Thoracic aorta (tissue), 2 donors: ENCODE results near the gene SRP19. TPM values are rescaled to one million over a fixed set of nuclear protein-coding genes. Genes with fewer than 3 reads are reported as not detected.

Experiments used
- ATAC-seq: fragments of 150-250 bp; one replicate; pipeline ENCODE4 v1.8.0; 2017; ENCODE audit warnings: low read depth; ENCODE audit not compliant: insufficient number of reproducible peaks, low FRiP score
- DNase-seq: peaks from one replicate; pipeline ENCODE4 v3.0.0-alpha.2; 2020; ENCODE audit warnings: low spot score
- H3K27ac ChIP-seq, 2 donors: fragments of 200-600 bp; sonication (generic); 1 replicate in 1 of 2; 2 replicates in 1 of 2; pipeline ENCODE4 v1.5.1; 2016; ENCODE audit warnings: mild to moderate bottlenecking in 2 of 2, moderate library complexity in 2 of 2
- H3K27me3 ChIP-seq: fragments of 200-600 bp; sonication (generic); replicated peaks from 2 replicates; pipeline ENCODE4 v1.6.0; 2016; ENCODE audit warnings: mild to moderate bottlenecking; ENCODE audit not compliant: insufficient read depth
- H3K36me3 ChIP-seq: fragments of 200-600 bp; sonication (generic); one replicate; pipeline ENCODE4 v1.5.1; 2016
- H3K4me1 ChIP-seq, 2 donors: fragments of 200-600 bp; sonication (generic); 1 replicate in 1 of 2; 2 replicates in 1 of 2; pipeline versions ENCODE4 v1.5.1 to v1.6.0; 2016; ENCODE audit warnings: low read depth in 2 of 2, mild to moderate bottlenecking in 1 of 2; ENCODE audit not compliant: control insufficient read depth in 1 of 2
- H3K4me3 ChIP-seq: fragments of 200-600 bp; sonication (generic); 2 replicates; pipeline ENCODE4 v1.5.1; 2016; ENCODE audit warnings: mild to moderate bottlenecking
- H3K9me3 ChIP-seq: fragments of 200-600 bp; sonication (generic); 2 replicates; pipeline ENCODE4 v1.5.1; 2016
- total RNA-seq, 2 donors: library from RNA; depleted of rRNA; stranded (reverse); fragments of >200 nt; gene quantifications; one replicate each; pipeline versions ENCODE4 v1.1.0 to v1.2.3, GENCODE V29; 2016
- TF ChIP-seq, protein P1 (sequence below): fragments of 200-600 bp; sonication (generic); IDR thresholded peaks from one replicate; pipeline ENCODE4 v1.5.1; 2019; ENCODE audit warnings: antibody characterized with exemption

SRP19 gene
- total RNA-seq, 2 donors from 2014 or later, result 35.9 to 46.9 TPM

DNA sequence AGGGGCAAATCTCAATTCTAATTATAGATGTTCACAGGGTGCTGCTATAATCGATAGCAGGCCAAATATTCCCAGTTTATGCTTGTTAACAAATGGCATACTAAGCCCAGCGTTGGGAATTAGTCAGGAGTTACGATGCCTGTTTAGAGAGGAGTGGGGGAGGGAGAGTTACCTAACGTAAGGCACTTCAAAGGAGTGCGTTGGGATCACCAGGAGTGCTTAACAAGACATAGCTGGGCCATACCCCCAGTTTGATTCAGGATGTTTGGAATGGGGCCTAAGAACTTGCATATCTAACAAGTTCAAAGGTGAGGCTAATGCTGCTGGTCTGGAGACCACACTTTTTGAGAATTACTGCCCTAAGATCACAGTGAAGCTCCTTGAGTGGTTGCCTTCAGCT is 14.5 kb upstream of the SRP19 start:
- Histone ChIP-seq H3K4me1 (no peaks in the 10 kb centered on the region), H3K36me3 (no peaks in the 10 kb centered on the region), H3K4me3 (no peak overlapping the region), H3K27me3 (no peaks in the 10 kb centered on the region), H3K9me3 (no peaks in the 10 kb centered on the region), H3K27ac (no peak overlapping the region)
- TF ChIP-seq, protein P1, sequence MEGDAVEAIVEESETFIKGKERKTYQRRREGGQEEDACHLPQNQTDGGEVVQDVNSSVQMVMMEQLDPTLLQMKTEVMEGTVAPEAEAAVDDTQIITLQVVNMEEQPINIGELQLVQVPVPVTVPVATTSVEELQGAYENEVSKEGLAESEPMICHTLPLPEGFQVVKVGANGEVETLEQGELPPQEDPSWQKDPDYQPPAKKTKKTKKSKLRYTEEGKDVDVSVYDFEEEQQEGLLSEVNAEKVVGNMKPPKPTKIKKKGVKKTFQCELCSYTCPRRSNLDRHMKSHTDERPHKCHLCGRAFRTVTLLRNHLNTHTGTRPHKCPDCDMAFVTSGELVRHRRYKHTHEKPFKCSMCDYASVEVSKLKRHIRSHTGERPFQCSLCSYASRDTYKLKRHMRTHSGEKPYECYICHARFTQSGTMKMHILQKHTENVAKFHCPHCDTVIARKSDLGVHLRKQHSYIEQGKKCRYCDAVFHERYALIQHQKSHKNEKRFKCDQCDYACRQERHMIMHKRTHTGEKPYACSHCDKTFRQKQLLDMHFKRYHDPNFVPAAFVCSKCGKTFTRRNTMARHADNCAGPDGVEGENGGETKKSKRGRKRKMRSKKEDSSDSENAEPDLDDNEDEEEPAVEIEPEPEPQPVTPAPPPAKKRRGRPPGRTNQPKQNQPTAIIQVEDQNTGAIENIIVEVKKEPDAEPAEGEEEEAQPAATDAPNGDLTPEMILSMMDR, result no peak
- ATAC-seq (no peak), DNase-seq (no peak)

DNA sequence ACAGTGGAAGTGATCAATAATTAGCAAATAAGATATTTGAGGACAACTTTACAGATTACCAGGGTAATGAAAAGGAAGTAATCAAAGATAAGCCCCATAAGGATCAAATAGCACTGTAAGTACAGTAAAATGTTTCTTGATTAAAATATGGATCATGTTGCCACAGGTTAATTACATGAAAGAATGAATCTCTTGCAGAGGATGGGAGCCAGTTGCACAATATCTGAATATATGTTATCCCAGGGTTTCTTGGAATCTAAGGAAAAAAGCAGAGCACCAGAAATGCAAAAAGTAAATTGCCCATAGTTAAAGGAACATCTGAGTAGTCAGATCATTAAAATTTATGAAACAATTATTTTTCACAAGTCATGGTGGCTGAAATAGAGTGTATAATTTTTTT is 13.8 kb upstream of the SRP19 start:
- TF ChIP-seq, protein P1, result no peak

DNA sequence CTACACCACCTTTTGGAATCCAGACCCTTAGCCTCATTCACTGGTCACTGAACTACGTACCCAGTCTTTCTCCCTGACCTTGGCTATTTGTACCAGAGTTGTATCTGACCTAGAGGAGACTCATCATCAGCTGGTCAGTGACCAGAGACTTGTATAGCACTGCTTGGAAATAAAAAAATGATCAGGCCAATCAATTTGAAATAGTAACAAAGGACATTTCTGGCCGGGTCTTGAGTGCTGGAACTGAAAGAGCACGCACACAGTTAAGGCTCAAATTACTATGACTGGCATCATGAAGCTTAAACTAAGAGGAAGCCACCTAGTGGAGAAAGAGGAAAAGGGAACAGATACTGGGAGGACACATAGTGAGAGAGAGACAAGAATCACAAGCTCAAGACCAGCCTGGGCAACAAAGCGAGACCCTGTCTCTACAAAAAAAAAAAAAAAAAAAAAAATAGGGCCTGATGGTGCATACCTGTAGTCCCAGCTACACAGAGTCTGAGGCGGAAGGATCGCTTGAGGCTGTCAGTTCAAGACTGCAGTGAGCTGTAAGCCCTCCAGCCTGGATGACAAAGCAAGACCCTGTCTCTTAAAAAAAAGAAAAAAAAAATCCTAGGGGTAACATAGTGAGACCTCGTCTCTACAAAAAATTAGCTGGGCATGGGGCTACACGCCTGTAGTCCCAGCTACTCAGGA is 12.8 kb upstream of the SRP19 start:
- Histone ChIP-seq H3K9me3 (no peaks in the 10 kb centered on the region), H3K27me3 (no peaks in the 10 kb centered on the region), H3K36me3 (no peaks in the 10 kb centered on the region), H3K27ac (no peak overlapping the region), H3K4me3 (peak overlapping the region; percentile 29), H3K4me1 (no peaks in the 10 kb centered on the region)
- ATAC-seq (peak; percentile 88), DNase-seq (no peak)
- TF ChIP-seq, protein P1, result peak; percentile 50

More for the DNA sequence above, 13.8 kb upstream of the SRP19 start:
- no peak overlapping the region for H3K27ac ChIP-seq
- H3K27me3 ChIP-seq, result no peaks in the 10 kb centered on the region
- H3K4me3 ChIP-seq, result no peak overlapping the region
- H3K4me1 ChIP-seq, result no peaks in the 10 kb centered on the region
- DNase-seq (no peak), ATAC-seq (no peak)
- H3K9me3 ChIP-seq, result no peaks in the 10 kb centered on the region
- H3K36me3 ChIP-seq, result no peaks in the 10 kb centered on the region

DNA sequence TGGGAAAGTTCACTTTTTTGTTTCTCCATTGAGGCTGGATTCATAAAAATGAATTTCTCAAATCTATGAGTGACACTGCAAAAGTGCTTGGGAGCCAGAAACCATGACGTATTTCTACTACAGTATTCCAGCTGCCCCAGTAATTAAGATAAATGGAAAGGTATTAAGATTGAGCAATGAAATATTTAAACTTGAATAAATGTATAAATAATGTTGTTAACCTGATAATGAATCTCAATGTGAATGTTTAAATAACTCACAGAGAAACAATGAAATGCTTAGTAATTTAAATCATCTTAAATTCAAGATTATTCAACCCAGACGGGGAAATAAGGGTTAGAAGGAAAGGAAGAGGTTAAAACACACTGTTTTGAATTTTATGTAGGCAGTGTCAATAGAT is 11.2 kb upstream of the SRP19 start:
- Histone ChIP-seq H3K27me3 (no peaks in the 10 kb centered on the region), H3K4me1 (no peaks in the 10 kb centered on the region), H3K4me3 (no peak overlapping the region), H3K27ac (no peak overlapping the region), H3K9me3 (no peaks in the 10 kb centered on the region), H3K36me3 (no peaks in the 10 kb centered on the region)
- no peak for DNase-seq
- TF ChIP-seq, protein P1, result no peak
- no peak for ATAC-seq

DNA sequence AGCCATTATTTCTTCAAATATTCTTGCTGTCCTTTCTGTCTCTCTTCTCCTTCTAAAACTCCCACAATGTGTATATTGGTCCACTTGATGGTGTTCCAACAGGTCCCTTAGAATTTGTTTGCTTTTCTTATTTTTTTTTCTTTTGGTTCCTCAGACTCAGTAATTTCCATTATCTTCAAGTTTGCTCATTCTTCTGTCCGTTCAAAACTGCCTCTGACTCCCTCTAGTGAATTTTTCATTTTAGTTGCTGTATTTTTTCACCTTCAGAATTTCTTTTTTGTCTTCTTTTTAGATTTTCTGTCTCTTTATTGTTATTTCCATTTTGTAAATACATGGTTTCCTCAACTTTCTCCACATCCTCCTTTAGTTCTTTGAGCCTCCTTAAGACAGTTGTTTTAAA is 6.4 kb upstream of the SRP19 start:
- no peaks in the 10 kb centered on the region for H3K4me1 ChIP-seq
- H3K9me3 ChIP-seq, result no peaks in the 10 kb centered on the region
- ATAC-seq, result no peak
- TF ChIP-seq, protein P1, result no peak
- no peak overlapping the region for H3K27ac ChIP-seq
- DNase-seq, result no peak
- no peaks in the 10 kb centered on the region for H3K36me3 ChIP-seq
- H3K4me3 ChIP-seq, result no peak overlapping the region
- no peaks in the 10 kb centered on the region for H3K27me3 ChIP-seq
